Stimulated activated CD8-positive, alpha-beta memory T cell treated with anti-CD3 and anti-CD28 coated beads, Interleukin-7, amount 100 ng/mL, for 4 hours (primary cell): Measurements from ENCODE around the gene NOL3.
A peak's percentile ranks its signal among the peaks of the same experiment; 100 is the strongest.
"Not testable (repeated sequence)": the region's sequence is repeated elsewhere in the genome, so short reads cannot be mapped to it uniquely, and the experiment has no call there.

Experiments used
- DNase-seq, 2 donors: peaks; one replicate each; pipeline ENCODE4 v3.0.0-alpha.2; 2020; ENCODE audit warnings: low read depth in 2 of 2

Gene NOL3

GRCh38 chr16:67170168-67170948 lies at the start of gene NOL3:
Gene NOL3, plus strand, starts transcription at chr16:67170538.
- peak in 1 of 2 donors; percentile 12 for DNase-seq

GRCh38 chr16:67122799-67123198 lies 47.5 kb upstream of the NOL3 start:
- not testable (repeated sequence) for DNase-seq

GRCh38 chr16:67128417-67128816 lies 41.9 kb upstream of the NOL3 start:
- no peak for DNase-seq

- no peak for DNase-seq
Observed at GRCh38 chr16:67128887-67129286, 41.5 kb upstream of the NOL3 start.

- DNase-seq: no peak
Observed at GRCh38 chr16:67129422-67129821, 40.9 kb upstream of the NOL3 start.

- no peak for DNase-seq
Observed at GRCh38 chr16:67137605-67138004, 32.7 kb upstream of the NOL3 start.

GRCh38 chr16:67141391-67141790 lies 28.9 kb upstream of the NOL3 start:
- DNase-seq: no peak

GRCh38 chr16:67142342-67142741 lies 28.0 kb upstream of the NOL3 start:
- no peak for DNase-seq

- DNase-seq: no peak
Observed at GRCh38 chr16:67144943-67145342, 25.4 kb upstream of the NOL3 start.

- no peak for DNase-seq
Observed at GRCh38 chr16:67145746-67146145, 24.6 kb upstream of the NOL3 start.

GRCh38 chr16:67146523-67147357 lies 23.6 kb upstream of the NOL3 start:
- no peak for DNase-seq

GRCh38 chr16:67147437-67148140 lies 22.7 kb upstream of the NOL3 start:
- DNase-seq: no peak

- DNase-seq: no peak
Observed at GRCh38 chr16:67148221-67148620, 22.1 kb upstream of the NOL3 start.

GRCh38 chr16:67148656-67149275 lies 21.6 kb upstream of the NOL3 start:
- no peak for DNase-seq

GRCh38 chr16:67149276-67150046 lies 20.9 kb upstream of the NOL3 start:
- no peak for DNase-seq

- peak; percentile 34 to 66 for DNase-seq
Observed at GRCh38 chr16:67150047-67150832, 20.1 kb upstream of the NOL3 start.

- no peak for DNase-seq
Observed at GRCh38 chr16:67150833-67151396, 19.4 kb upstream of the NOL3 start, which contains the start of gene B3GNT9. Gene B3GNT9, minus strand, starts transcription at chr16:67150998. Its CDS starts 513 bp downstream, at chr16:67150485.

- no peak for DNase-seq
Observed at GRCh38 chr16:67151431-67152097, 18.8 kb upstream of the NOL3 start.

GRCh38 chr16:67154578-67155294 lies 15.6 kb upstream of the NOL3 start:
- no peak for DNase-seq
